Ishikawa (cell line): ENCODE measurements around the gene PARP2.

Source experiments
- CEBPB ChIP-seq: IDR thresholded peaks from 2 replicates; pipeline ENCODE4 v1.6.1; 2012
- EP300 ChIP-seq: IDR thresholded peaks from 2 replicates; pipeline ENCODE4 v1.6.1; 2012; ENCODE audit warnings: borderline replicate concordance
- FOXM1 ChIP-seq: IDR thresholded peaks from 2 replicates; pipeline ENCODE4 v1.6.1; 2012; ENCODE audit warnings: low read depth, borderline replicate concordance
- TAF1 ChIP-seq: IDR thresholded peaks from 2 replicates; pipeline ENCODE4 v1.6.1; 2012; ENCODE audit warnings: low read depth, mild to moderate bottlenecking
- TCF12 ChIP-seq: IDR thresholded peaks from 2 replicates; pipeline ENCODE4 v1.6.1; 2012; ENCODE audit warnings: low read depth
- TF ChIP-seq, protein P1 (sequence below): IDR thresholded peaks from 2 replicates; pipeline ENCODE4 v1.6.1; 2012
- TF ChIP-seq, protein P2 (sequence below): IDR thresholded peaks from 2 replicates; pipeline ENCODE4 v1.6.1; 2012; ENCODE audit warnings: low read depth, mild to moderate bottlenecking

DNA sequence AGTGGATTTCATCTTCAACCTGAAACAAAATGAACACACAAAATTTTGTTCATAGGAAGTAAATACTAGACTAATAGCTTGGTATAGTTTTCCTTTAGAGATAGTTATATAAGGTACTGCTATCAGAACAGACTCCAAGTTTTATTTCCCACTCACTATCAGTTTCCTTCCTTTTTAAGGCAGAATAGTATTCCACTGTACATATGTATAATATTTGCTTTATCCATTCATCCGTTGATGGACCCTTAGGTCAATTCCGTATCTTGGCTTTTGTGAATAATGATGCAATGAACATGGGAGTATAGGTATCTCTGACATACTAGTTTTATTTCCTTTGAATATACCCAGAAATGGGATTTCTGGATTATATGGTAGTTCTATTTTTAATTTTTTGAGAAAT, 14.1 kb upstream of the PARP2 start:
- no peak for TF ChIP-seq FOXM1
- TF ChIP-seq, protein P1, sequence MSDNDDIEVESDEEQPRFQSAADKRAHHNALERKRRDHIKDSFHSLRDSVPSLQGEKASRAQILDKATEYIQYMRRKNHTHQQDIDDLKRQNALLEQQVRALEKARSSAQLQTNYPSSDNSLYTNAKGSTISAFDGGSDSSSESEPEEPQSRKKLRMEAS = no peak
- TF ChIP-seq TCF12 = no peak
- no peak for TF ChIP-seq CEBPB
- no peak for TF ChIP-seq EP300
- TF ChIP-seq, protein P2, sequence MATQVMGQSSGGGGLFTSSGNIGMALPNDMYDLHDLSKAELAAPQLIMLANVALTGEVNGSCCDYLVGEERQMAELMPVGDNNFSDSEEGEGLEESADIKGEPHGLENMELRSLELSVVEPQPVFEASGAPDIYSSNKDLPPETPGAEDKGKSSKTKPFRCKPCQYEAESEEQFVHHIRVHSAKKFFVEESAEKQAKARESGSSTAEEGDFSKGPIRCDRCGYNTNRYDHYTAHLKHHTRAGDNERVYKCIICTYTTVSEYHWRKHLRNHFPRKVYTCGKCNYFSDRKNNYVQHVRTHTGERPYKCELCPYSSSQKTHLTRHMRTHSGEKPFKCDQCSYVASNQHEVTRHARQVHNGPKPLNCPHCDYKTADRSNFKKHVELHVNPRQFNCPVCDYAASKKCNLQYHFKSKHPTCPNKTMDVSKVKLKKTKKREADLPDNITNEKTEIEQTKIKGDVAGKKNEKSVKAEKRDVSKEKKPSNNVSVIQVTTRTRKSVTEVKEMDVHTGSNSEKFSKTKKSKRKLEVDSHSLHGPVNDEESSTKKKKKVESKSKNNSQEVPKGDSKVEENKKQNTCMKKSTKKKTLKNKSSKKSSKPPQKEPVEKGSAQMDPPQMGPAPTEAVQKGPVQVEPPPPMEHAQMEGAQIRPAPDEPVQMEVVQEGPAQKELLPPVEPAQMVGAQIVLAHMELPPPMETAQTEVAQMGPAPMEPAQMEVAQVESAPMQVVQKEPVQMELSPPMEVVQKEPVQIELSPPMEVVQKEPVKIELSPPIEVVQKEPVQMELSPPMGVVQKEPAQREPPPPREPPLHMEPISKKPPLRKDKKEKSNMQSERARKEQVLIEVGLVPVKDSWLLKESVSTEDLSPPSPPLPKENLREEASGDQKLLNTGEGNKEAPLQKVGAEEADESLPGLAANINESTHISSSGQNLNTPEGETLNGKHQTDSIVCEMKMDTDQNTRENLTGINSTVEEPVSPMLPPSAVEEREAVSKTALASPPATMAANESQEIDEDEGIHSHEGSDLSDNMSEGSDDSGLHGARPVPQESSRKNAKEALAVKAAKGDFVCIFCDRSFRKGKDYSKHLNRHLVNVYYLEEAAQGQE = no peak
- no peak for TF ChIP-seq TAF1
